GM12878 (cell line): ENCODE measurements around the gene LIF.

ENCODE experiments used
- ASH2L ChIP-seq: fragments of 300-600, 200-600 bp; sonication (generic); IDR thresholded peaks from 2 replicates; pipeline ENCODE4 v1.6.1; 2017; ENCODE audit warnings: low read depth, mild to moderate bottlenecking, borderline replicate concordance
- CBFB ChIP-seq: IDR thresholded peaks from 2 replicates; pipeline ENCODE4 v1.6.1; 2016; ENCODE audit warnings: antibody characterized with exemption, low read depth
- HCFC1 ChIP-seq: fragments of 150-350 bp; IDR thresholded peaks from 2 replicates; pipeline ENCODE4 v1.6.1; 2014; ENCODE audit warnings: low read length
- JUND ChIP-seq: IDR thresholded peaks from 2 replicates; pipeline ENCODE4 v1.6.1; 2012; ENCODE audit warnings: low read depth, mild to moderate bottlenecking, low read length, improper control_type of control experiment, moderate library complexity
- MXI1 ChIP-seq: fragments of 150-350 bp; IDR thresholded peaks from 2 replicates; pipeline ENCODE4 v1.6.1; 2011; ENCODE audit warnings: low read depth, mild to moderate bottlenecking, inconsistent platforms, low read length, improper control_type of control experiment
- POLR2A ChIP-seq: IDR thresholded peaks from 2 replicates; pipeline ENCODE4 v1.6.1; 2011; ENCODE audit warnings: low read depth, mild to moderate bottlenecking, low read length
- POLR2AphosphoS5 ChIP-seq: IDR thresholded peaks from 2 replicates; pipeline ENCODE4 v1.6.1; 2011; ENCODE audit warnings: mild to moderate bottlenecking, low read length, inconsistent platforms
- SIN3A ChIP-seq: IDR thresholded peaks from 2 replicates; pipeline ENCODE4 v1.6.1; 2012; ENCODE audit warnings: low read depth, low read length, improper control_type of control experiment
- SMC3 ChIP-seq: IDR thresholded peaks from 2 replicates; pipeline ENCODE4 v1.6.1; 2011; ENCODE audit warnings: low read length, improper control_type of control experiment, borderline replicate concordance
- SUZ12 ChIP-seq: fragments of 200-600 bp; sonication (generic); IDR thresholded peaks from one replicate; pipeline ENCODE4 v1.6.1; 2018; ENCODE audit warnings: antibody characterized with exemption, mild to moderate bottlenecking; ENCODE audit not compliant: unreplicated experiment
- TF ChIP-seq, protein P1 (sequence below): fragments of 450-650 bp; formaldehyde crosslinking; IDR thresholded peaks from 2 replicates; pipeline ENCODE4 v1.5.0; 2022; ENCODE audit warnings: mild to moderate bottlenecking, missing genetic modification characterization
- TF ChIP-seq, protein P2 (sequence below): IDR thresholded peaks from 2 replicates; pipeline ENCODE4 v1.6.1; 2012; ENCODE audit warnings: low read depth, low read length, improper control_type of control experiment
- TF ChIP-seq, protein P3 (sequence below), 3 experiments: IDR thresholded peaks in 2 of 3; conservative IDR thresholded peaks in 1 of 3; 2 replicates each; pipeline ENCODE4 v1.5.1; 2011; ENCODE audit warnings: low read depth in 3 of 3, low read length in 3 of 3, mild to moderate bottlenecking in 3 of 3, control low read depth in 2 of 3, moderate library complexity in 2 of 3, inconsistent platforms in 1 of 3, mixed read lengths in 1 of 3; ENCODE audit not compliant: control insufficient read depth in 2 of 3, insufficient read depth in 1 of 3; ENCODE audit errors: extremely low read depth in 1 of 3
- TF ChIP-seq, protein P4 (sequence below): IDR thresholded peaks from 2 replicates; pipeline ENCODE4 v1.6.1; 2012; ENCODE audit warnings: low read depth, low read length, improper control_type of control experiment

DNA sequence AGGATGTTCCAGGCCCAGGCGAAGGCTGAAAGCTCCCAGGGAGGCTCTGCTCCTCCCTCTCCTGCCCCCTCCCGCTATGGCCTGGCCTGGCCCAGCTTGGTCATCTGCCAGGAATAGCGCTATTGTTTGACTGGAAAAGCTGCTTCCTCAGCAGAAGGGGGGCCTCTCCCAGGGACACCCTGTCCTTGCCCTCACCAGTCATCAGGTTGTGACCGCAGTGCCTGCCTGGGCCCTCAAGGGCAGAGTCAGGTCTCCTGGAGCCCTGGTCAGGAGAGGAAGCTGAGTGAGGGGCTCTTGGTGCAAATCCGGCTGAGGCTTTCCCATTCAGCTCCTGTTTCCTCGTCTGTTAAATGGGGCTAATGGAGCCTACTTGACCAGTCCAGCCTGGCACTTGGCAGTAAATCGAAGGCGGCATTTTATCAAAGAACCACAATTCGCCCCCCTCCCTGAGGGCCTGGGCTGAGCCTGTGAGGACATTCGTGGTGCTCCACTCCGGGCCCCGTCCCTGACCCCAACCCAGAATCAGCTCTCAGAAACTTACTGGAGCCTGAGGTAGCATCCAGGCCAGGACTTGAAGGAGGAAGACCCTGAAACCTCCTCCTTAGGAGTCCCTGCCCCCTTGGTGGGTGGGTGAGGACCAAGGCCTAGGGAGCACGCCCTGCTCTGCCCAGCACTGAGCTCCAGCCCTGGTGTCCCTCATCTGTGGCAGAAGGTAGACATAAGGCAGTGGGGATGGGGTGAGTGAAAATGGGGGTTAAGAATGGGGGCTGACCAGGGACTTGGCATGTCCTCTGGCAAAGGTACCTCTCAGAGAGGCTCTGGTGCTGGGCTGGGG is 44.7 kb upstream of the LIF start:
- TF ChIP-seq, protein P1, sequence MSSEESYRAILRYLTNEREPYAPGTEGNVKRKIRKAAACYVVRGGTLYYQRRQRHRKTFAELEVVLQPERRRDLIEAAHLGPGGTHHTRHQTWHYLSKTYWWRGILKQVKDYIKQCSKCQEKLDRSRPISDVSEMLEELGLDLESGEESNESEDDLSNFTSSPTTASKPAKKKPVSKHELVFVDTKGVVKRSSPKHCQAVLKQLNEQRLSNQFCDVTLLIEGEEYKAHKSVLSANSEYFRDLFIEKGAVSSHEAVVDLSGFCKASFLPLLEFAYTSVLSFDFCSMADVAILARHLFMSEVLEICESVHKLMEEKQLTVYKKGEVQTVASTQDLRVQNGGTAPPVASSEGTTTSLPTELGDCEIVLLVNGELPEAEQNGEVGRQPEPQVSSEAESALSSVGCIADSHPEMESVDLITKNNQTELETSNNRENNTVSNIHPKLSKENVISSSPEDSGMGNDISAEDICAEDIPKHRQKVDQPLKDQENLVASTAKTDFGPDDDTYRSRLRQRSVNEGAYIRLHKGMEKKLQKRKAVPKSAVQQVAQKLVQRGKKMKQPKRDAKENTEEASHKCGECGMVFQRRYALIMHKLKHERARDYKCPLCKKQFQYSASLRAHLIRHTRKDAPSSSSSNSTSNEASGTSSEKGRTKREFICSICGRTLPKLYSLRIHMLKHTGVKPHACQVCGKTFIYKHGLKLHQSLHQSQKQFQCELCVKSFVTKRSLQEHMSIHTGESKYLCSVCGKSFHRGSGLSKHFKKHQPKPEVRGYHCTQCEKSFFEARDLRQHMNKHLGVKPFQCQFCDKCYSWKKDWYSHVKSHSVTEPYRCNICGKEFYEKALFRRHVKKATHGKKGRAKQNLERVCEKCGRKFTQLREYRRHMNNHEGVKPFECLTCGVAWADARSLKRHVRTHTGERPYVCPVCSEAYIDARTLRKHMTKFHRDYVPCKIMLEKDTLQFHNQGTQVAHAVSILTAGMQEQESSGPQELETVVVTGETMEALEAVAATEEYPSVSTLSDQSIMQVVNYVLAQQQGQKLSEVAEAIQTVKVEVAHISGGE (CRISPR knock-in tag): no peak
- TF ChIP-seq, protein P2, sequence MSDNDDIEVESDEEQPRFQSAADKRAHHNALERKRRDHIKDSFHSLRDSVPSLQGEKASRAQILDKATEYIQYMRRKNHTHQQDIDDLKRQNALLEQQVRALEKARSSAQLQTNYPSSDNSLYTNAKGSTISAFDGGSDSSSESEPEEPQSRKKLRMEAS: no peak
- TF ChIP-seq JUND: no peak
- TF ChIP-seq, protein P3, sequence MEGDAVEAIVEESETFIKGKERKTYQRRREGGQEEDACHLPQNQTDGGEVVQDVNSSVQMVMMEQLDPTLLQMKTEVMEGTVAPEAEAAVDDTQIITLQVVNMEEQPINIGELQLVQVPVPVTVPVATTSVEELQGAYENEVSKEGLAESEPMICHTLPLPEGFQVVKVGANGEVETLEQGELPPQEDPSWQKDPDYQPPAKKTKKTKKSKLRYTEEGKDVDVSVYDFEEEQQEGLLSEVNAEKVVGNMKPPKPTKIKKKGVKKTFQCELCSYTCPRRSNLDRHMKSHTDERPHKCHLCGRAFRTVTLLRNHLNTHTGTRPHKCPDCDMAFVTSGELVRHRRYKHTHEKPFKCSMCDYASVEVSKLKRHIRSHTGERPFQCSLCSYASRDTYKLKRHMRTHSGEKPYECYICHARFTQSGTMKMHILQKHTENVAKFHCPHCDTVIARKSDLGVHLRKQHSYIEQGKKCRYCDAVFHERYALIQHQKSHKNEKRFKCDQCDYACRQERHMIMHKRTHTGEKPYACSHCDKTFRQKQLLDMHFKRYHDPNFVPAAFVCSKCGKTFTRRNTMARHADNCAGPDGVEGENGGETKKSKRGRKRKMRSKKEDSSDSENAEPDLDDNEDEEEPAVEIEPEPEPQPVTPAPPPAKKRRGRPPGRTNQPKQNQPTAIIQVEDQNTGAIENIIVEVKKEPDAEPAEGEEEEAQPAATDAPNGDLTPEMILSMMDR (IDR thresholded peaks at IDR 0.05 in 2 of 3, conservative IDR thresholded peaks at IDR 0.05 in 1 of 3; ENCODE audit: control insufficient read depth in 2 of 3, extremely low read depth in 1 of 3, insufficient read depth in 1 of 3, low read depth in 3 of 3, low read length in 3 of 3): no peak
- TF ChIP-seq POLR2A: no peak
- no peak for TF ChIP-seq MXI1
- TF ChIP-seq, protein P4, sequence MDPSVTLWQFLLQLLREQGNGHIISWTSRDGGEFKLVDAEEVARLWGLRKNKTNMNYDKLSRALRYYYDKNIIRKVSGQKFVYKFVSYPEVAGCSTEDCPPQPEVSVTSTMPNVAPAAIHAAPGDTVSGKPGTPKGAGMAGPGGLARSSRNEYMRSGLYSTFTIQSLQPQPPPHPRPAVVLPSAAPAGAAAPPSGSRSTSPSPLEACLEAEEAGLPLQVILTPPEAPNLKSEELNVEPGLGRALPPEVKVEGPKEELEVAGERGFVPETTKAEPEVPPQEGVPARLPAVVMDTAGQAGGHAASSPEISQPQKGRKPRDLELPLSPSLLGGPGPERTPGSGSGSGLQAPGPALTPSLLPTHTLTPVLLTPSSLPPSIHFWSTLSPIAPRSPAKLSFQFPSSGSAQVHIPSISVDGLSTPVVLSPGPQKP: no peak
- no peak for TF ChIP-seq HCFC1
- no peak for TF ChIP-seq SIN3A
- TF ChIP-seq CBFB: no peak
- TF ChIP-seq ASH2L: no peak
- no peak for TF ChIP-seq POLR2AphosphoS5
- TF ChIP-seq SUZ12: no peak
- no peak for TF ChIP-seq SMC3
